ENCODE results near the gene GPRC5A.

- TF ChIP-seq EZH2 (IDR thresholded peaks at IDR 0.05; ENCODE audit: insufficient read depth, poor library complexity, severe bottlenecking) (no peak), EZH2phosphoT487 (IDR thresholded peaks at IDR 0.05; ENCODE audit: insufficient read depth, low read depth) (no peak)
Measured at GRCh38 chr12:12883369-12884001, 7.9 kb upstream of the GPRC5A start.

All from GM23248 (cell line).